HepG2 (cell line): ENCODE measurements around the gene PFAS. TPM values are rescaled to one million over a fixed set of nuclear protein-coding genes. Genes with fewer than 3 reads are reported as not detected.

ENCODE experiments used
- CREM ChIP-seq, 2 experiments: sonication (generic) in 1 of 2; formaldehyde crosslinking in 1 of 2; IDR thresholded peaks; 2 replicates each; pipeline versions ENCODE4 v1.4.0 to v1.6.1; 2016 to 2020; ENCODE audit warnings: antibody characterized with exemption in 1 of 2, mild to moderate bottlenecking in 1 of 2, missing genetic modification reagents in 1 of 2
- DRAP1 ChIP-seq: IDR thresholded peaks from 2 replicates; pipeline ENCODE4 v1.6.1; 2016; ENCODE audit warnings: missing genetic modification reagents, missing compliant biosample characterization
- GABPB1 ChIP-seq: IDR thresholded peaks from 2 replicates; pipeline ENCODE4 v1.6.1; 2016; ENCODE audit warnings: mild to moderate bottlenecking, missing genetic modification reagents, moderate library complexity, missing compliant biosample characterization
- GPBP1L1 ChIP-seq: sonication (generic); formaldehyde crosslinking; IDR thresholded peaks from 2 replicates; pipeline ENCODE4 v1.5.0; 2020; ENCODE audit warnings: mild to moderate bottlenecking, missing genetic modification reagents
- HDAC1 ChIP-seq: sonication (generic); formaldehyde crosslinking; IDR thresholded peaks from 2 replicates; pipeline ENCODE4 v1.5.1; 2020; ENCODE audit warnings: mild to moderate bottlenecking, missing genetic modification reagents
- MTA1 ChIP-seq: sonication (generic); formaldehyde crosslinking; IDR thresholded peaks from 2 replicates; pipeline ENCODE4 v1.4.0; 2020; ENCODE audit warnings: missing genetic modification reagents, mild to moderate bottlenecking, borderline replicate concordance
- NFE2L2 ChIP-seq: fragments of 150-350 bp; IDR thresholded peaks from 2 replicates; pipeline ENCODE4 v1.6.1; 2014; ENCODE audit warnings: low read length
- RARA ChIP-seq: IDR thresholded peaks from 2 replicates; pipeline ENCODE4 v1.6.1; 2016; ENCODE audit warnings: missing genetic modification reagents, missing compliant biosample characterization
- RORA ChIP-seq: sonication (generic); formaldehyde crosslinking; IDR thresholded peaks from 2 replicates; pipeline ENCODE4 v1.5.0; 2020; ENCODE audit warnings: mild to moderate bottlenecking, missing genetic modification reagents, moderate library complexity
- SALL1 ChIP-seq: sonication (generic); formaldehyde crosslinking; IDR thresholded peaks from 2 replicates; pipeline ENCODE4 v1.8.0; 2022; ENCODE audit warnings: mild to moderate bottlenecking, missing genetic modification reagents
- YEATS4 ChIP-seq: sonication (generic); formaldehyde crosslinking; IDR thresholded peaks from 2 replicates; pipeline ENCODE4 v1.4.0; 2020; ENCODE audit warnings: missing genetic modification reagents, borderline replicate concordance
- ZBTB7A ChIP-seq: sonication (generic); formaldehyde crosslinking; IDR thresholded peaks from 2 replicates; pipeline ENCODE4 v1.8.0; 2022; ENCODE audit warnings: mild to moderate bottlenecking, missing genetic modification reagents
- ZNF354B ChIP-seq: sonication (generic); formaldehyde crosslinking; IDR thresholded peaks from 2 replicates; pipeline ENCODE4 v1.8.0; 2022; ENCODE audit warnings: mild to moderate bottlenecking, missing genetic modification reagents
- ZNF484 ChIP-seq: sonication (generic); formaldehyde crosslinking; IDR thresholded peaks from 2 replicates; pipeline ENCODE4 v1.5.1; 2020; ENCODE audit warnings: mild to moderate bottlenecking, low read depth, missing genetic modification reagents, borderline replicate concordance
- ZNF543 ChIP-seq: sonication (generic); formaldehyde crosslinking; IDR thresholded peaks from 2 replicates; pipeline ENCODE4 v1.4.0; 2020; ENCODE audit warnings: mild to moderate bottlenecking, missing genetic modification reagents
- ZNF607 ChIP-seq: sonication (generic); formaldehyde crosslinking; IDR thresholded peaks from 2 replicates; pipeline ENCODE4 v1.5.1; 2020; ENCODE audit warnings: missing genetic modification reagents, mild to moderate bottlenecking, borderline replicate concordance
- ZNF720 ChIP-seq: sonication (generic); formaldehyde crosslinking; IDR thresholded peaks from 2 replicates; pipeline ENCODE4 v1.4.0; 2020; ENCODE audit warnings: missing genetic modification reagents
- ZUFSP ChIP-seq: sonication (generic); formaldehyde crosslinking; IDR thresholded peaks from 2 replicates; pipeline ENCODE4 v1.9.0; 2021; ENCODE audit warnings: missing genetic modification reagents, mild to moderate bottlenecking, borderline replicate concordance
- polyA plus RNA-seq, 8 experiments: library from polyadenylated mRNA; depleted of rRNA in 3 of 8; stranded (reverse) in 7 of 8; unstranded in 1 of 8; fragments of >200 nt; fragmentation: Illumina TruSeq in 4 of 8; extraction: Trizol in 4 of 8; gene quantifications; 2 replicates each; pipeline versions ENCODE4 v1.2.1 to v1.2.3, GENCODE V29; 2011 to 2016; ENCODE audit warnings: low read depth in 4 of 8, missing spikeins in 1 of 8, mixed read lengths in 1 of 8; ENCODE audit not compliant: insufficient read depth in 1 of 8
- total RNA-seq, 5 experiments: library from RNA; depleted of rRNA; stranded (reverse); fragments of >200 nt; fragmentation: Illumina TruSeq; extraction: Trizol; gene quantifications; 2 replicates each; pipeline ENCODE4 v1.2.3, GENCODE V29; 2016; ENCODE audit warnings: low read depth in 1 of 5
- TF ChIP-seq, protein P1 (sequence below): fragments of 450-650 bp; IDR thresholded peaks from 2 replicates; pipeline ENCODE4 v1.6.1; 2017; ENCODE audit warnings: mild to moderate bottlenecking
- TF ChIP-seq, protein P2 (sequence below): sonication (generic); formaldehyde crosslinking; IDR thresholded peaks from 2 replicates; pipeline ENCODE4 v1.4.0; 2020; ENCODE audit warnings: missing genetic modification reagents; ENCODE audit errors: not compliant biosample characterization
- TF ChIP-seq, protein P3 (sequence below): IDR thresholded peaks from 2 replicates; pipeline ENCODE4 v1.6.1; 2018; ENCODE audit warnings: missing genetic modification reagents

The PFAS gene
- total and polyA plus RNA-seq, 2 of the 13 experiments (the other 11 are each of a cell fraction or from before 2014, with no cell fraction given): 49.4 to 58.2 TPM

GRCh38 chr17:8221663-8222379 is 27.3 kb upstream of the PFAS start (continued):
- TF ChIP-seq ZNF607 (CRISPR knock-in tag): no peak; the same call in 1 of the 2 replicates
- no peak for TF ChIP-seq CREM (IDR thresholded peaks at IDR 0.05)
- no peak for TF ChIP-seq CREM (CRISPR knock-in tag; IDR thresholded peaks at IDR 0.05)
- 0 out of 2 replicates have a peak, but pooled peaks have one; percentile 49 for TF ChIP-seq MTA1
- TF ChIP-seq YEATS4 (CRISPR knock-in tag): 0 out of 2 replicates have a peak, but pooled peaks have one; percentile 37
- no peak for TF ChIP-seq ZNF543 (CRISPR knock-in tag)
- TF ChIP-seq RORA (CRISPR knock-in tag): no peak
- no peak for TF ChIP-seq ZBTB7A
- TF ChIP-seq HDAC1 (CRISPR knock-in tag): peak; percentile 8; the same call in 1 of the 2 replicates
- TF ChIP-seq DRAP1 (CRISPR knock-in tag): peak; percentile 38
- no peak for TF ChIP-seq ZNF720 (CRISPR knock-in tag)
- no peak for TF ChIP-seq NFE2L2
- TF ChIP-seq, protein P1, sequence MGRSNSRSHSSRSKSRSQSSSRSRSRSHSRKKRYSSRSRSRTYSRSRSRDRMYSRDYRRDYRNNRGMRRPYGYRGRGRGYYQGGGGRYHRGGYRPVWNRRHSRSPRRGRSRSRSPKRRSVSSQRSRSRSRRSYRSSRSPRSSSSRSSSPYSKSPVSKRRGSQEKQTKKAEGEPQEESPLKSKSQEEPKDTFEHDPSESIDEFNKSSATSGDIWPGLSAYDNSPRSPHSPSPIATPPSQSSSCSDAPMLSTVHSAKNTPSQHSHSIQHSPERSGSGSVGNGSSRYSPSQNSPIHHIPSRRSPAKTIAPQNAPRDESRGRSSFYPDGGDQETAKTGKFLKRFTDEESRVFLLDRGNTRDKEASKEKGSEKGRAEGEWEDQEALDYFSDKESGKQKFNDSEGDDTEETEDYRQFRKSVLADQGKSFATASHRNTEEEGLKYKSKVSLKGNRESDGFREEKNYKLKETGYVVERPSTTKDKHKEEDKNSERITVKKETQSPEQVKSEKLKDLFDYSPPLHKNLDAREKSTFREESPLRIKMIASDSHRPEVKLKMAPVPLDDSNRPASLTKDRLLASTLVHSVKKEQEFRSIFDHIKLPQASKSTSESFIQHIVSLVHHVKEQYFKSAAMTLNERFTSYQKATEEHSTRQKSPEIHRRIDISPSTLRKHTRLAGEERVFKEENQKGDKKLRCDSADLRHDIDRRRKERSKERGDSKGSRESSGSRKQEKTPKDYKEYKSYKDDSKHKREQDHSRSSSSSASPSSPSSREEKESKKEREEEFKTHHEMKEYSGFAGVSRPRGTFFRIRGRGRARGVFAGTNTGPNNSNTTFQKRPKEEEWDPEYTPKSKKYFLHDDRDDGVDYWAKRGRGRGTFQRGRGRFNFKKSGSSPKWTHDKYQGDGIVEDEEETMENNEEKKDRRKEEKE: no peak
- no peak for TF ChIP-seq ZNF484 (CRISPR knock-in tag)
- no peak for TF ChIP-seq GPBP1L1
- TF ChIP-seq, protein P2, sequence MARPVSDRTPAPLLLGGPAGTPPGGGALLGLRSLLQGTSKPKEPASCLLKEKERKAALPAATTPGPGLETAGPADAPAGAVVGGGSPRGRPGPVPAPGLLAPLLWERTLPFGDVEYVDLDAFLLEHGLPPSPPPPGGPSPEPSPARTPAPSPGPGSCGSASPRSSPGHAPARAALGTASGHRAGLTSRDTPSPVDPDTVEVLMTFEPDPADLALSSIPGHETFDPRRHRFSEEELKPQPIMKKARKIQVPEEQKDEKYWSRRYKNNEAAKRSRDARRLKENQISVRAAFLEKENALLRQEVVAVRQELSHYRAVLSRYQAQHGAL (CRISPR knock-in tag): no peak
- no peak for TF ChIP-seq ZNF354B (CRISPR knock-in tag)
- TF ChIP-seq, protein P3, sequence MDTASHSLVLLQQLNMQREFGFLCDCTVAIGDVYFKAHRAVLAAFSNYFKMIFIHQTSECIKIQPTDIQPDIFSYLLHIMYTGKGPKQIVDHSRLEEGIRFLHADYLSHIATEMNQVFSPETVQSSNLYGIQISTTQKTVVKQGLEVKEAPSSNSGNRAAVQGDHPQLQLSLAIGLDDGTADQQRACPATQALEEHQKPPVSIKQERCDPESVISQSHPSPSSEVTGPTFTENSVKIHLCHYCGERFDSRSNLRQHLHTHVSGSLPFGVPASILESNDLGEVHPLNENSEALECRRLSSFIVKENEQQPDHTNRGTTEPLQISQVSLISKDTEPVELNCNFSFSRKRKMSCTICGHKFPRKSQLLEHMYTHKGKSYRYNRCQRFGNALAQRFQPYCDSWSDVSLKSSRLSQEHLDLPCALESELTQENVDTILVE: no peak
- TF ChIP-seq ZUFSP (CRISPR knock-in tag): no peak
- peak; percentile 35 for TF ChIP-seq GABPB1
- no peak; the same call in none of the 2 replicates for TF ChIP-seq SALL1 (CRISPR knock-in tag)
- peak; percentile 9; the same call in 1 of the 2 replicates for TF ChIP-seq RARA (CRISPR knock-in tag)
